H1 (cell line): ENCODE data around the gene R3HDM2. TPM values are rescaled to one million over a fixed set of nuclear protein-coding genes. Genes with fewer than 3 reads are reported as not detected.
"Not testable (repeated sequence)": the region's sequence is repeated elsewhere in the genome, so short reads cannot be mapped to it uniquely, and the experiment has no call there.

Source experiments
- CTCF ChIA-PET: fragments of 300-600 bp; sonication (Branson Sonifier 250); formaldehyde crosslinking; loops from one replicate; lab custom pipeline; 2021; ENCODE audit not compliant: partially characterized antibody; lab: Charles Lee
- POLR2A ChIA-PET: fragments of 300-600 bp; sonication (Branson Sonifier 250); formaldehyde crosslinking; loops from one replicate; lab custom pipeline; 2021; ENCODE audit warnings: inconsistent platforms; ENCODE audit not compliant: partially characterized antibody; lab: Charles Lee
- DNase-seq, 2 experiments: peaks; one replicate each; pipeline versions ENCODE4 v3.0.0 to v3.0.0-alpha.2; 2010 to 2022; ENCODE audit warnings: low spot score in 2 of 2, low read depth in 1 of 2, mixed read lengths in 1 of 2
- FAIRE-seq: peaks from 2 replicates; lab custom pipeline; 2011; peaks lifted over from hg19 to GRCh38; lab: Jason Lieb, UNC
- H2AFZ ChIP-seq: 2 replicates; pipeline ENCODE4 v1.8.1; 2012; ENCODE audit warnings: low read length, inconsistent platforms
- H2AK5ac ChIP-seq: 2 replicates; pipeline ENCODE4 v1.6.1; 2013; ENCODE audit warnings: low read depth, low read length
- H2BK120ac ChIP-seq: replicated peaks from 2 replicates; pipeline ENCODE3; 2013; ENCODE audit warnings: low read depth, low read length, inconsistent platforms
- H2BK12ac ChIP-seq: 2 replicates; pipeline ENCODE4 v1.6.1; 2013; ENCODE audit warnings: low read depth, low read length
- H2BK15ac ChIP-seq: 2 replicates; pipeline ENCODE4 v1.6.1; 2013; ENCODE audit warnings: low read length
- H2BK20ac ChIP-seq: 2 replicates; pipeline ENCODE4 v1.6.1; 2013; ENCODE audit warnings: low read length
- H2BK5ac ChIP-seq: 2 replicates; pipeline ENCODE4 v1.6.1; 2013; ENCODE audit warnings: low read depth, low read length
- H3K14ac ChIP-seq: 2 replicates; pipeline ENCODE4 v1.6.1; 2013; ENCODE audit warnings: inconsistent platforms; ENCODE audit not compliant: insufficient read length
- H3K18ac ChIP-seq: 2 replicates; pipeline ENCODE4 v1.6.1; 2013; ENCODE audit warnings: low read length; ENCODE audit errors: extremely low read depth
- H3K23ac ChIP-seq: 2 replicates; pipeline ENCODE4 v1.6.1; 2013; ENCODE audit warnings: inconsistent platforms; ENCODE audit not compliant: insufficient read length
- H3K23me2 ChIP-seq: 2 replicates; pipeline ENCODE4 v1.6.1; 2013; ENCODE audit warnings: low read depth, low read length
- H3K27ac ChIP-seq: 2 replicates; pipeline ENCODE4 v1.6.1; 2011; ENCODE audit warnings: low read depth, low read length, inconsistent platforms
- H3K27me3 ChIP-seq, 4 experiments: replicated peaks in 1 of 4; 1 replicate in 1 of 4; 2 replicates in 3 of 4; pipeline versions ENCODE4 v1.6.1 to v1.8.1; 2011 to 2013; ENCODE audit warnings: low read length in 3 of 4, mild to moderate bottlenecking in 3 of 4, inconsistent platforms in 2 of 4, mixed read lengths in 2 of 4, moderate library complexity in 1 of 4; ENCODE audit not compliant: control insufficient read depth in 3 of 4, insufficient read depth in 3 of 4; ENCODE audit errors: extremely low read depth in 1 of 4
- H3K36me3 ChIP-seq, 4 experiments: 2 replicates each; pipeline versions ENCODE4 v1.6.1 to v1.8.1; 2011 to 2013; ENCODE audit warnings: mild to moderate bottlenecking in 4 of 4, low read length in 3 of 4, moderate library complexity in 2 of 4, control low read depth in 1 of 4, inconsistent platforms in 1 of 4; ENCODE audit not compliant: insufficient read depth in 4 of 4, control insufficient read depth in 2 of 4
- H3K4ac ChIP-seq: replicated peaks from 2 replicates; pipeline ENCODE3; 2013; ENCODE audit warnings: low read length, low read depth, mixed read lengths, inconsistent platforms; ENCODE audit not compliant: insufficient read length
- H3K4me1 ChIP-seq, 4 experiments: replicated peaks in 1 of 4; 1 replicate in 1 of 4; 2 replicates in 3 of 4; pipeline versions ENCODE4 v1.6.1 to v1.8.1; 2011 to 2013; ENCODE audit warnings: low read length in 3 of 4, inconsistent platforms in 2 of 4, mixed read lengths in 1 of 4; ENCODE audit not compliant: insufficient read depth in 4 of 4, control insufficient read depth in 3 of 4
- H3K4me2 ChIP-seq, 2 experiments: 2 replicates each; pipeline versions ENCODE4 v1.6.1 to v1.8.1; 2011 to 2013; ENCODE audit warnings: low read depth in 2 of 2, low read length in 2 of 2, control low read depth in 1 of 2, inconsistent platforms in 1 of 2, mild to moderate bottlenecking in 1 of 2; ENCODE audit not compliant: insufficient read depth in 1 of 2
- H3K4me3 ChIP-seq, 4 experiments: fragments of 200-600, 300-600 bp in 1 of 4; sonication (generic), shearing (Covaris generic), sonication (Bioruptor Twin) in 1 of 4; 2 replicates each; pipeline versions ENCODE4 v1.5.1 to v1.8.1; 2011 to 2016; ENCODE audit warnings: low read length in 4 of 4, low read depth in 3 of 4, control low read depth in 2 of 4, inconsistent platforms in 2 of 4, mild to moderate bottlenecking in 2 of 4, mixed read lengths in 1 of 4, moderate library complexity in 1 of 4; ENCODE audit not compliant: insufficient read depth in 2 of 4; ENCODE audit errors: extremely low read depth in 1 of 4
- H3K56ac ChIP-seq: replicated peaks from 2 replicates; pipeline ENCODE3; 2013; ENCODE audit warnings: low read depth, mild to moderate bottlenecking, mixed read lengths, low read length, inconsistent platforms; ENCODE audit not compliant: insufficient read length
- H3K79me1 ChIP-seq: 2 replicates; pipeline ENCODE4 v1.6.1; 2013; ENCODE audit warnings: low read depth, low read length, control low read depth
- H3K79me2 ChIP-seq, 2 experiments: 2 replicates each; pipeline versions ENCODE4 v1.6.1 to v1.8.1; 2012 to 2013; ENCODE audit warnings: low read length in 2 of 2, mild to moderate bottlenecking in 2 of 2, inconsistent platforms in 1 of 2; ENCODE audit not compliant: insufficient read depth in 2 of 2, control insufficient read depth in 1 of 2
- H3K9ac ChIP-seq, 4 experiments: replicated peaks in 1 of 4; 1 replicate in 1 of 4; 2 replicates in 3 of 4; pipeline versions ENCODE4 v1.6.1 to v1.8.1; 2011 to 2013; ENCODE audit warnings: low read depth in 3 of 4, low read length in 3 of 4, control low read depth in 2 of 4, mild to moderate bottlenecking in 2 of 4, moderate library complexity in 2 of 4, inconsistent platforms in 1 of 4; ENCODE audit errors: extremely low read depth in 1 of 4
- H3K9me3 ChIP-seq, 2 experiments: 2 replicates each; pipeline versions ENCODE4 v1.6.1 to v1.8.1; 2012 to 2013; ENCODE audit warnings: mild to moderate bottlenecking in 2 of 2, moderate library complexity in 2 of 2, control low read depth in 1 of 2, inconsistent platforms in 1 of 2, low read depth in 1 of 2, low read length in 1 of 2, mixed read lengths in 1 of 2; ENCODE audit not compliant: insufficient read depth in 2 of 2
- H4K20me1 ChIP-seq, 2 experiments: replicated peaks in 1 of 2; 2 replicates each; pipeline versions ENCODE3 to v1.8.1; 2011 to 2013; ENCODE audit warnings: inconsistent platforms in 2 of 2, low read length in 2 of 2, mild to moderate bottlenecking in 1 of 2; ENCODE audit not compliant: insufficient read depth in 2 of 2, control insufficient read depth in 1 of 2
- H4K5ac ChIP-seq: 2 replicates; pipeline ENCODE4 v1.6.1; 2013; ENCODE audit warnings: low read length, low read depth, mixed read lengths, inconsistent platforms; ENCODE audit not compliant: insufficient read length
- H4K8ac ChIP-seq: 2 replicates; pipeline ENCODE4 v1.8.0; 2013; ENCODE audit warnings: mild to moderate bottlenecking, moderate library complexity, low read length, inconsistent platforms; ENCODE audit not compliant: insufficient read depth; ENCODE audit errors: extremely low read depth
- H4K91ac ChIP-seq: replicated peaks from 2 replicates; pipeline ENCODE3; 2013; ENCODE audit warnings: low read length, mixed read lengths, inconsistent platforms; ENCODE audit not compliant: insufficient read length
- WGBS, 2 experiments: shearing (Covaris generic) in 1 of 2; methylation state at CpG; one replicate each; pipeline versions ENCODE4 v1.1.6 to v1.1.7; 2013 to 2015; ENCODE audit warnings: low lambda C conversion rate in 2 of 2, mixed read lengths in 2 of 2, inconsistent platforms in 1 of 2, low coverage in 1 of 2, missing lambda C conversion rate in 1 of 2; ENCODE audit not compliant: insufficient replicate concordance in 2 of 2, insufficient coverage in 1 of 2, insufficient read length in 1 of 2; ENCODE audit errors: extremely low coverage in 1 of 2, missing lambda C conversion rate in 1 of 2; 5-methylcytosine and 5-hydroxymethylcytosine counted together
- polyA plus RNA-seq, 7 experiments: library from polyadenylated mRNA; depleted of rRNA in 3 of 7; stranded (reverse) in 5 of 7; unstranded in 2 of 7; fragments of >200 nt in 5 of 7; fragments of 200-250 nt in 2 of 7; gene quantifications; 1 replicate in 5 of 7; 2 replicates in 1 of 7; 4 replicates in 1 of 7; pipeline versions ENCODE4 v1.2.1 to v1.2.3, GENCODE V29; 2011 to 2013; ENCODE audit warnings: missing spikeins in 2 of 7, mixed read lengths in 2 of 7
- total RNA-seq: library from RNA; stranded (reverse); fragmentation: NEBNext Ultra II Directional; extraction: Animal tissue kit (Norgen Biotek cat#: 25700); gene quantifications from 2 replicates; pipeline ENCODE4 v1.2.1, GENCODE V29; 2021

Gene R3HDM2
- total and polyA plus RNA-seq, 2 of the 8 experiments (the other 6 are each of a cell fraction or from before 2014, with no cell fraction given) = 25.6 to 27.0 TPM

- H4K5ac ChIP-seq, POLR2A ChIA-PET, H3K18ac ChIP-seq, H3K27me3 ChIP-seq, H3K4me1 ChIP-seq, H3K79me2 ChIP-seq, H2BK20ac ChIP-seq, H3K36me3 ChIP-seq, H3K14ac ChIP-seq, H2BK5ac ChIP-seq, H3K4me2 ChIP-seq, FAIRE-seq, H3K9me3 ChIP-seq, H3K23me2 ChIP-seq, DNase-seq, H4K20me1 ChIP-seq, H2BK12ac ChIP-seq, H3K9ac ChIP-seq, H3K23ac ChIP-seq, H3K56ac ChIP-seq, H3K4ac ChIP-seq, H3K79me1 ChIP-seq, H2BK15ac ChIP-seq, H2AK5ac ChIP-seq, H2AFZ ChIP-seq, H4K8ac ChIP-seq, H2BK120ac ChIP-seq, H3K27ac ChIP-seq, H4K91ac ChIP-seq, H3K4me3 ChIP-seq: not testable (repeated sequence)
- CTCF ChIA-PET = interaction anchor here (0.7 to 1.9 kb wide), 4 partner anchors 75 to 123 kb away, joined by 3 to 7 read pairs (median 4); no protein-coding TSS in a partner anchor
- 93% methylated on average over 4 of the region's 4 CpGs; no CpG with 5 or more reads in 1 of the 2 experiments for WGBS, 2 experiments
These were observed 94.5 kb downstream of the R3HDM2 start for GRCh38 chr12:57336299-57336698.
